Body of pancreas (tissue), 4 donors: ENCODE data around the gene GUCY2D.

Experiments used
- POLR2A ChIP-seq, 3 donors: fragments of 450-650 bp; IDR thresholded peaks; one replicate each; pipeline ENCODE4 v1.6.1; 2016; ENCODE audit warnings: antibody characterized with exemption in 3 of 3, mild to moderate bottlenecking in 2 of 3
- TF ChIP-seq, protein P1 (sequence below), 7 experiments: fragments of 450-650 bp in 4 of 7; fragments of 200-600 bp in 3 of 7; sonication (generic) in 3 of 7; IDR thresholded peaks; one replicate each; pipeline ENCODE4 v1.5.1; 2016 to 2019; ENCODE audit warnings: antibody characterized with exemption in 7 of 7

DNA sequence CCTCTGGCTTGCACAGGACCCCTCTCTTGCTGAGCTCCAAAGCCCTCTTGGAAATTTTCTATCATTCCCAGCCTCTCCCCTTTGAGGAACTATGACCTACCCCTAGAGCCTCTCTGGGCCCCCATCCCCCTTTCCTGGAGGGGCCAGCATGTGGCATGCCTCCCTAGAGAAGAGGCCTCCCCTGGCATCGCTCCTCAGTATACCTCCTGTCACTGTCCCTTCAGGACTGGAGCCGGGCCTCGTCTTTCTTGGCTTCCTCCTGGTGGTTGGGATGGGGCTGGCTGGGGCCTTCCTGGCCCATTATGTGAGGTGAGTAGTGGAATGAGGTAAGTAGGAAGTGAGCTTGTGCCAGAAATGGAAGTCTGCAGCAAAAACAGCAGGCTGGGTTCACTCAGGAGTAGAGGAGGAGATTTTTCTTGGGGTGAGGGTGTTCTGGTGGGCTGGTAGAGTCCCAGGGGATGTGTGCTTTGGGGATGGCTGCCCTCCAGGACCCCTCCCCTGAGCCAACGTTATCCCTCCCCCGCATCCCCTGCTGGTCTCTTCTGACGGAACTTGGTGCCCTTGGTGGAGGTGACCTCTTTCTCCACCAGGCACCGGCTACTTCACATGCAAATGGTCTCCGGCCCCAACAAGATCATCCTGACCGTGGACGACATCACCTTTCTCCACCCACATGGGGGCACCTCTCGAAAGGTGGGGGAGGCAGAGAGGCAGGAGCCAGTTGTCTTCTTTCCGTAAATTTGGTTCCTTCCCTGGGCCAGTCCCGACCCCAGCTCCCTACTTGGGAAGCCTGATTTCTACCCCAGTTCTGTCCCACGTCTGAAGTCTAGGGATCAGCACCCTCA, 4.6 kb downstream of the GUCY2D start:
- TF ChIP-seq, protein P1, sequence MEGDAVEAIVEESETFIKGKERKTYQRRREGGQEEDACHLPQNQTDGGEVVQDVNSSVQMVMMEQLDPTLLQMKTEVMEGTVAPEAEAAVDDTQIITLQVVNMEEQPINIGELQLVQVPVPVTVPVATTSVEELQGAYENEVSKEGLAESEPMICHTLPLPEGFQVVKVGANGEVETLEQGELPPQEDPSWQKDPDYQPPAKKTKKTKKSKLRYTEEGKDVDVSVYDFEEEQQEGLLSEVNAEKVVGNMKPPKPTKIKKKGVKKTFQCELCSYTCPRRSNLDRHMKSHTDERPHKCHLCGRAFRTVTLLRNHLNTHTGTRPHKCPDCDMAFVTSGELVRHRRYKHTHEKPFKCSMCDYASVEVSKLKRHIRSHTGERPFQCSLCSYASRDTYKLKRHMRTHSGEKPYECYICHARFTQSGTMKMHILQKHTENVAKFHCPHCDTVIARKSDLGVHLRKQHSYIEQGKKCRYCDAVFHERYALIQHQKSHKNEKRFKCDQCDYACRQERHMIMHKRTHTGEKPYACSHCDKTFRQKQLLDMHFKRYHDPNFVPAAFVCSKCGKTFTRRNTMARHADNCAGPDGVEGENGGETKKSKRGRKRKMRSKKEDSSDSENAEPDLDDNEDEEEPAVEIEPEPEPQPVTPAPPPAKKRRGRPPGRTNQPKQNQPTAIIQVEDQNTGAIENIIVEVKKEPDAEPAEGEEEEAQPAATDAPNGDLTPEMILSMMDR (IDR thresholded peaks at IDR 0.05): no peak
- no peak for TF ChIP-seq POLR2A (IDR thresholded peaks at IDR 0.05)
